GM12865 (cell line): Measurements from ENCODE around the gene PIM1.
A peak's percentile ranks its signal among the peaks of the same experiment; 100 is the strongest.
"Not testable (repeated sequence)": the region's sequence is repeated elsewhere in the genome, so short reads cannot be mapped to it uniquely, and the experiment has no call there.

Experiments
- DNase-seq: peaks from one replicate; pipeline ENCODE4 v3.0.0; 2010; ENCODE audit warnings: low read depth
- H3K4me3 ChIP-seq: 2 replicates; pipeline ENCODE4 v1.5.1; 2011; ENCODE audit warnings: mild to moderate bottlenecking, low read depth, low read length, control low read depth
- TF ChIP-seq, protein P1 (sequence below): IDR thresholded peaks from 2 replicates; pipeline ENCODE4 v1.5.1; 2011; ENCODE audit warnings: low read length, control low read depth, low read depth, inconsistent platforms; ENCODE audit not compliant: insufficient read depth; ENCODE audit errors: missing control alignments

PIM1 gene

DNA sequence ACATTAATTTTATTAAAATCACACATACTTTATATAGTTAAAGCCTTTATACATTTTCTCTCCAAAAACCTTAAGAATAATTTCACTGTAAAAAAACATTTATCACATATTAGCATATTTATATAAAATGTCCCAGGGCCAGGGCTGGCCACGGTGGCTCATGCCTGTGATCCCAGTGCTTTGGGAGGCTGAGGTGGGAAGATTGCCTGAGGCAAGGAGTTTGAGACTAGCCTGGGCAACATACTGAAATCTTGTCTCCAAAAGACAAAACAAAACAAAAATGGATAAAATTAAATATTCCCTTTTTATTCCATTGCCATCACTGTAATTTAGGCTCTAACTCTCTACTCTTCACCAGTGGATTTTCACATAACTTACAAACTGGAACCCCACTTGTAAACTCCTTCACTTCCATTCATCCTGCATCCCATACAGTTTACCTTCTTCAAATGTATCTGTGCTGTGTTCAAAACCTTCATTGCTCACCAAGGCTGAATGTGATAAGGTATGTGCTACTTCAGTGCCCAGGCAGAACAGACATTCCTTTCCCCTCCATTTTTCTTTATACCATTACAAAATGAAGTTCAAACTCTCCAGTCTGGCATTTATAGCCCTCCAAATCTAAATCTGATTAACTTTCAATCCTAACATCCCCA lies 42.9 kb upstream of the PIM1 start:
- no peak for DNase-seq
- TF ChIP-seq, protein P1, sequence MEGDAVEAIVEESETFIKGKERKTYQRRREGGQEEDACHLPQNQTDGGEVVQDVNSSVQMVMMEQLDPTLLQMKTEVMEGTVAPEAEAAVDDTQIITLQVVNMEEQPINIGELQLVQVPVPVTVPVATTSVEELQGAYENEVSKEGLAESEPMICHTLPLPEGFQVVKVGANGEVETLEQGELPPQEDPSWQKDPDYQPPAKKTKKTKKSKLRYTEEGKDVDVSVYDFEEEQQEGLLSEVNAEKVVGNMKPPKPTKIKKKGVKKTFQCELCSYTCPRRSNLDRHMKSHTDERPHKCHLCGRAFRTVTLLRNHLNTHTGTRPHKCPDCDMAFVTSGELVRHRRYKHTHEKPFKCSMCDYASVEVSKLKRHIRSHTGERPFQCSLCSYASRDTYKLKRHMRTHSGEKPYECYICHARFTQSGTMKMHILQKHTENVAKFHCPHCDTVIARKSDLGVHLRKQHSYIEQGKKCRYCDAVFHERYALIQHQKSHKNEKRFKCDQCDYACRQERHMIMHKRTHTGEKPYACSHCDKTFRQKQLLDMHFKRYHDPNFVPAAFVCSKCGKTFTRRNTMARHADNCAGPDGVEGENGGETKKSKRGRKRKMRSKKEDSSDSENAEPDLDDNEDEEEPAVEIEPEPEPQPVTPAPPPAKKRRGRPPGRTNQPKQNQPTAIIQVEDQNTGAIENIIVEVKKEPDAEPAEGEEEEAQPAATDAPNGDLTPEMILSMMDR: no peak
- no peak overlapping the region for H3K4me3 ChIP-seq

DNA sequence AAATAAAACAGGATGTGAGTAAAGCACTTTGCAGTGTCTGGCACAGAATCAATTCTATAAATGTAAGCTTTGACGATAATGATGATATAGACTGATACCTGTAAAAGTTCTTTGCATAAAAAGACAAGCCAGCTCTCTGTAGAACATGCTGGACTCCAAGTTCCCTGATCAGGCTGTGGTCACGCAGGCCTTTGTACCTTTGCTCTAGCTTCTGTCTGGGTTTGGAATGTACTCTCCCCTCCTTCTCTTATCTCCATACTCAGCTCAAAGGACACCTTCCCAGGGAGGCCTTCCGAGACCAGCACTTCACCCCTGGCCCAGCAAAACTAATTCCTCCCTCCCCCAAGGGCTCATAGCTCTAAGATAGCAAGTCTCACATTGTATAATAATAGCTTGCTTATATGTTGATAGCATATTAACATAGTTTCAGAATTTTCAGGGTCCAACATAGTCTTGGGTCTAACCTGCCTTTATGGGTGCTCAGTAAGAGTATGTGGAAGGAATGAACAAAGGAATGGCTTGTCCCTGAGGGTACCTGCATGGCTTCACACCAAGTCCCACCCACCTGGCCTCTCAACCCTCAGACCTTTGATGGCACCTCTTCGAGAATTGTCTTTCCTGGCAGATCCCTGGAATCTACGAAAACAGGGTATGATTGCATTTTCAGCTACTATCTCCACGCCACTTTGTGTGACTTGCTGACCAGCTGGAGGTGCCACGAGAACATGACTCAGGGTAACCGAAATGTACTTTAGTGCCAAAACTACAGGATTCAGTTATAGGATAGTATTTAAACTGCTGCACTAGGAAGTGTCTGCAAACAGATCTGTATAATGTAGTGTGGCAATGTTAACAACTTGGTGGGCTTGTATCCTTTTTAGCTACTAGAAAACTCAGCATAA lies 41.7 kb upstream of the PIM1 start:
- DNase-seq: peak; percentile 23
- H3K4me3 ChIP-seq: no peak overlapping the region
- TF ChIP-seq, protein P1: no peak

DNA sequence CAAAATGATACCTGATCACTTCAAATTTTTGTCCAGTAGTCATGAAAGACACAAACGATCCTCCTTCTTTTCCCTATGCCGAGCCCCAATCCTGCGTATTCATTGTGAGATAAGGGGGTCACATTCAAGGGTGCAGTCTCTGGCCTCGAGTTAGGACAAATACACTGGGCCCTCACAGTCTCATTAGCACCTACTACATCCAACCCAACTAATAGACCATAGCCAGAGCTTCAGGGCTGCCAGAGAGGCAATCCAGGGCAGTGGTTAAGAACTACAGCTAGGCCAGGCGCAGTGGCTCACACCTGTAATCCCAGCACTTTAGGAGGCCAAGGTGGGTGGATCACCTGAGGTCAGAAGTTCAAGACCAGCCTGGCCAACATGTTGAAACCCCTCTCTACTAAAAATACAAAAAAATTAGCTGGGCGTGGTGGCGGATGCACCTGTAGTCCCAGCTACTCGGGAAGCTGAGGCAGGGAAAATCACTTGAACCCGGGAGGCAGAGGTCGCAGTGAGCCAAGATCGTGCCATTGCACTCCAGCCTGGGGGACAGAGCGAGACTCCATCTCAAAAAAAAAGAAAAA lies 41.0 kb upstream of the PIM1 start:
- DNase-seq, H3K4me3 ChIP-seq: not testable (repeated sequence)

DNA sequence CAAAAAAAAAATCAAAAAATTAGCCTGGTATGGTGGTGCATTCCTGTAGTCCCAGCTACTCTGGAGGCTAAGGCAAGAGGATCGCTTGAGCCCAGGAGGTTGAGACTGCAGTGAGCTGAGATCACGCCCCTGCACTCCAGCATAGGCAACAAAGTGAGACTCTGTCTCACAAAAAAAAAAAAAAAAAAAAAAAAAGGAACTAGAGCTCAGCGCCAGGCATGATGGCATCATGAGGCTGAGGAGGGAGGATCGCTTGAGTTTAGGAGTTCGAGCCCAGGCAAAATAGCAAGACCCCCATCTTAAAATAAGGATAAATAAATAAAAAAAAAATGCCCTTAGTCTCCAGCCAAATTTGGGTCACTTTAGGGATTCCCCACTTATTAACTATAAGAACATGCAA lies 40.4 kb upstream of the PIM1 start:
- DNase-seq: no peak
- TF ChIP-seq, protein P1: no peak
- no peak overlapping the region for H3K4me3 ChIP-seq

DNA sequence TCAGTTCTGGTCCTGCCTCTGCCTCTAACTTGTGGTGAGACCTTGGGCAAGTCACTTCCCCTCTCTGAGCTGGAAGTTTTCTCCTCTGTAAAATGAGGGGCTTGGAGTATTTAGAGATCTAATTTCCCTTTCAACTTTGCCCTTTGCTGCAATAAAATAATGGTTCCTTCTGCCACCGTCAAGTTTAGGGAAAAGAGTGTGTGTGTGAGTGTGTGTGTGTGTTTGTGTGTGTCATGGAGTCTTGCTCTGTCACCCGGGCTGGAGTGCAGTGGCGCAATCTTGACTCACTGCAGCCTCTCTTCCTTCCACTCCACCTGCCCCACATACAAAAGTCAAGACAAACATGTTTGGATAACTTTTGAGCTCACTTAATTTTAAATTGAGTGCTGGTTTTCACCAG lies 39.2 kb upstream of the PIM1 start:
- TF ChIP-seq, protein P1: no peak
- no peak overlapping the region for H3K4me3 ChIP-seq
- no peak for DNase-seq

DNA sequence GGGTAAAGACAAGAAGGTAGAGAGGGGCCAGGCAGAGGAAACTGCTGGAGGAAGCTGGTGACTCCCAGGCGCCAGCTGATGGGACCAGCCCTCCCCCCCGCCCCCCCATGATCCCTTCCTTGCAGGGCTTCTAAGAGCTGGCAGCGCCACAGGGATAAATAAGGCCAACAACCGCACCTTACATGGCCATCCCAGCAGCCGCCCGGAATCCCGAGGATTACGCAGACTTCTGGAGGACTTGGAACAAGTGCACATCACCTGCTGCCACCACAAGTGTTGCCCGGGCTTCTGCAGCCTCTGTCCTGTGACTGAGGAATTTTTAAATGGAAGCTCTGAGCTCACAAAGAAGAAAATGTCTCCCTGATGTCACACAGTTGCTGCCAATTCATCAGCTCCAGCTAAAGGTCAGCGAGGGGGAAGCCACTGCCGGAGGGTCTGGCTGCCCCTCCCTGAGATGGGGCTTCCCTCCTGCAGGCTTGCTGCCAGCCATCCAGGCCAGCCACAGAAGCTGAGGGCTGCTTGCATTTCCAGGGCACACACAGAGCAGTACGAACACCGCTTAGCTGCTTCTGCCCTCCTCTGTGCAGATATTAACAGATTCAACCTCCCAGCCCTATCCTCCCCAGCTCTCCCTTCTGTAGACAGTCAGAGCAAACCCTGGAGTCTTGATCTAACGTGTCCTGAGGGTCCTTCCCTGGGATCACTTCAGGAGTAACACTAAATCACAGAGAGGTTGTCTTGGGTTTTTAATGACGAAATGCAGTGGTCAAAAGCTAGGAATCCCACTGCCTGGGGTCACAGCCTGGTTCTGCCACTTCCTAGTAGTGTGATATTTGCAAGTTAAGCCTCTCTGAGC lies 38.6 kb upstream of the PIM1 start:
- no peak overlapping the region for H3K4me3 ChIP-seq
- TF ChIP-seq, protein P1: no peak
- DNase-seq: no peak

DNA sequence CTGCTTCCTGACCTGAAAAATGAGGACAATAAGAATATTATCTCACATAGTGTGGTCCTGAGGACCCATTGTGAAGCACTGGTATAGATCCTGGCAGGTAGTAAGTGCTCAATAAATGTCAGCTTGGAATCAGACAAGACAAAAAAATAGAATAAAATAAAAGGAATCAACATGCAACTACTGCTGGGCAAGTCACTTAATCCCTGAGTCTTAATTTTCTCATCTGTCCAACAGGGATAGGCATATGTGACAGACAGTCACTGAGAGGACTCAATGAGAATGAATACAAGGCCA lies 38.0 kb upstream of the PIM1 start:
- H3K4me3 ChIP-seq: no peak overlapping the region
- TF ChIP-seq, protein P1: no peak
- no peak for DNase-seq
